SW480 (cell line): ENCODE results near the gene SMIM36.
"Not testable (repeated sequence)": the region's sequence is repeated elsewhere in the genome, so short reads cannot be mapped to it uniquely, and the experiment has no call there.

Source experiments
- DNase-seq: peaks from one replicate; pipeline ENCODE4 v3.0.0-alpha.2; 2016; ENCODE audit warnings: low spot score

The SMIM36 gene

GRCh38 chr17:55510986-55511721 is at the start of gene SMIM36:
SMIM36 (minus strand) TSS chr17:55511452.
- DNase-seq, result no peak

GRCh38 chr17:55555772-55556171 is 44.5 kb upstream of the SMIM36 start:
- no peak for DNase-seq

GRCh38 chr17:55549140-55549539 is 37.9 kb upstream of the SMIM36 start:
- peak; percentile 15 for DNase-seq

- DNase-seq, result peak; percentile 26
Measured at GRCh38 chr17:55546991-55547664, 35.9 kb upstream of the SMIM36 start.

- no peak for DNase-seq
Measured at GRCh38 chr17:55546481-55546880, 35.2 kb upstream of the SMIM36 start.

GRCh38 chr17:55545806-55546205 is 34.6 kb upstream of the SMIM36 start:
- DNase-seq, result no peak

GRCh38 chr17:55543709-55544108 is 32.5 kb upstream of the SMIM36 start:
- DNase-seq, result no peak

- DNase-seq, result no peak
Measured at GRCh38 chr17:55540414-55541091, 29.3 kb upstream of the SMIM36 start.

GRCh38 chr17:55536205-55536604 is 25.0 kb upstream of the SMIM36 start:
- DNase-seq, result no peak

- DNase-seq, result no peak
Measured at GRCh38 chr17:55533608-55534007, 22.4 kb upstream of the SMIM36 start.

- no peak for DNase-seq
Measured at GRCh38 chr17:55532670-55533069, 21.4 kb upstream of the SMIM36 start.

GRCh38 chr17:55531053-55531728 is 19.9 kb upstream of the SMIM36 start:
- no peak for DNase-seq

GRCh38 chr17:55530064-55530463 is 18.8 kb upstream of the SMIM36 start:
- DNase-seq, result no peak

- peak; percentile 37 for DNase-seq
Measured at GRCh38 chr17:55527540-55528118, 16.4 kb upstream of the SMIM36 start.

- DNase-seq, result no peak
Measured at GRCh38 chr17:55524440-55525220, 13.4 kb upstream of the SMIM36 start.

- not testable (repeated sequence) for DNase-seq
Measured at GRCh38 chr17:55523032-55523431, 11.8 kb upstream of the SMIM36 start.

GRCh38 chr17:55521186-55521585 is 9.9 kb upstream of the SMIM36 start:
- DNase-seq, result no peak

GRCh38 chr17:55520402-55520801 is 9.2 kb upstream of the SMIM36 start:
- no peak for DNase-seq

GRCh38 chr17:55518510-55518909 is 7.3 kb upstream of the SMIM36 start:
- DNase-seq, result no peak

GRCh38 chr17:55513885-55514590 is 2.8 kb upstream of the SMIM36 start:
- DNase-seq, result peak; percentile 60

GRCh38 chr17:55507669-55508068 is 3.6 kb downstream of the SMIM36 start:
- not testable (repeated sequence) for DNase-seq
